ENCODE measurements around the gene COBLL1. TPM values are rescaled to one million over a fixed set of nuclear protein-coding genes. Genes with fewer than 3 reads are reported as not detected.

Gene COBLL1
- total RNA-seq, 1 donor, result 26.4 TPM

DNA sequence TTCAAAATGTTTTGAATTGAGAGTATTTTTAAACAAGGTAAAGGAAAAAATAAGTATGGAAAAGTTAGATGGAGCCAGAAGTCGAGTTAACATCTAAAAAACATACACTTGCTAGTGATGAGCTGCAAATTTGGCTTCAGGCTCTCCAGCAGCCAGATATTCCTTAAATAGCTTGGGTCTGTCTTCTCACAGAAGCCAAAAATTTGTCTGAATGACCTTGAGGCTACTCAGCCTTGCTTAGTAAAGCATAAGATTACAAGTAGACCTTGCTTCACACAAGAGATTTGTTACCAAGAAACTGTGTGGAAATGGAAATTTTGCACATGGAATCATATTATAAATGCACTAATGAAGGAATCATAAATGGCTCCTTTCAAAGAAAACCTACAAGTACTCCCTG, 179.6 kb downstream of the COBLL1 start:
- Histone ChIP-seq H3K4me1 (ENCODE audit: insufficient read depth, low read length) (no peaks in the 10 kb centered on the region), H3K27me3 (ENCODE audit: insufficient read depth, low read length) (no peaks in the 10 kb centered on the region), H3K9me3 (ENCODE audit: low read depth, low read length) (no peaks in the 10 kb centered on the region), H3K4me3 (ENCODE audit: low read length) (no peak overlapping the region)

DNA sequence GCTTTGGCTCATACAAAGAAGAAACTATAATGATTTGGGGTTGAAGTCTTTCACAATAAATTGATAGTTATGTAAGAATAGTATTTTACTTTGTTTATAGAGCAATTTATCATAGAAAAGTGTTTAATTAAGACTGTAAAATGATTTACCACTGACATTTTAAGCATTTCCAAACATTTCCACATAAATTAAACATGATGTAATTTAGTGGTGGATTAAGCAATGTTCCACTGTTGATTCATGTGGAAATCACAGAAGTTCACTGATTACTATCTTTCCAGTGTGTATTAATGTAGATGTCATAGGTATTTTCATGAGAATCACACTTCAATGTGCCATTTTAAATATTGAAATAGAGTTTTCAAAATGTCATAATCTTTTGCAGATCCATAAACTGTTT, 180.3 kb downstream of the COBLL1 start:
- H3K4me3 ChIP-seq (ENCODE audit: low read length), result no peak overlapping the region
- H3K9me3 ChIP-seq (ENCODE audit: low read depth, low read length), result no peaks in the 10 kb centered on the region
- no peaks in the 10 kb centered on the region for H3K27me3 ChIP-seq (ENCODE audit: insufficient read depth, low read length)
- H3K4me1 ChIP-seq (ENCODE audit: insufficient read depth, low read length), result no peaks in the 10 kb centered on the region

GRCh38 chr2:164657129-164657528, 184.5 kb downstream of the COBLL1 start:
- Histone ChIP-seq H3K27me3 (ENCODE audit: insufficient read depth, low read length) (no peaks in the 10 kb centered on the region), H3K4me3 (ENCODE audit: low read length) (no peak overlapping the region), H3K4me1 (ENCODE audit: insufficient read depth, low read length) (no peaks in the 10 kb centered on the region), H3K9me3 (ENCODE audit: low read depth, low read length) (no peaks in the 10 kb centered on the region)

DNA sequence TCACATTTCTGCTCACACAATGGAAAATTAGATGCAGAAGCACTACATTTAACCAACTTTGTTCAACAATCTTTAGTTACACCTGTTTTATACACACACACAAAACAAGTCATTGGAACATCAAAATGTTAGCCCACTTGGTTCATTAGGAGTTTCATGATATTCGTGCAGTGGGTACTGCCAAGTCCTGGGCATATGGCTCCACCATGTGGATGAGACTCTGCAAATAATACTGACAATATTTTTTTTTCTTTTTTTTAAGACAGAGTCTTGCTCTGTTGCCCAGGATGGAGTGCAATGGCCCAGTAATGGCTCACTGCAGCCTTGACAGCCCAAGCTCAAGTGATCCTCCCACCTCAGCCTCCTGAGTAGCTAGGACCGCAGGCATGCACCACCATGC, 185.9 kb downstream of the COBLL1 start:
- Histone ChIP-seq H3K4me3 (ENCODE audit: low read length) (no peak overlapping the region), H3K9me3 (ENCODE audit: low read depth, low read length) (peaks cover 5% of the 10 kb centered on the region), H3K4me1 (ENCODE audit: insufficient read depth, low read length) (no peaks in the 10 kb centered on the region), H3K27me3 (ENCODE audit: insufficient read depth, low read length) (no peaks in the 10 kb centered on the region)

DNA sequence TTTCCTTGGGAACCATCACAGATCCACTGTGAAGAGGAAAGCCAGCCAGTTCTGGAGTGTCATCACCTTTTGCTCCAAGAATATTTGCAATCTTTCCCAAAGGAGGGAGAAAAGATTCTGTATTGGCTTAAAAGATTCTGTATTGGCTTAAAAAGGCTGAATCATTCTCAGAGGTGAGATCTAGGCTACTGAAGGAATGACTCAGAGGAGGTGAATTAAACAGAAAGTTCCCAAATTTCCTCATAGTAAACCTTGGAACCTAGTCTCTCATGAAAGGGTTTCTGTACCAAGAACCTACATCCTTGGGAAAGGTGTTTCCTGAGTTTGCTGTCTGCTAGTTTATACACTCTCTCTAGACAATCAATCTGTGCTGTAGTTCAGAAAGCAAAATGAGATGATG, 186.3 kb downstream of the COBLL1 start:
- no peaks in the 10 kb centered on the region for H3K27me3 ChIP-seq (ENCODE audit: insufficient read depth, low read length)

GRCh38 chr2:164651361-164651760, 190.3 kb downstream of the COBLL1 start:
- Histone ChIP-seq H3K27me3 (ENCODE audit: insufficient read depth, low read length) (no peaks in the 10 kb centered on the region), H3K9me3 (ENCODE audit: low read depth, low read length) (peaks cover 34% of the 10 kb centered on the region)

More for the DNA sequence above, 186.3 kb downstream of the COBLL1 start:
- Histone ChIP-seq H3K9me3 (ENCODE audit: low read depth, low read length) (peaks cover 8% of the 10 kb centered on the region), H3K4me3 (ENCODE audit: low read length) (no peak overlapping the region), H3K4me1 (ENCODE audit: insufficient read depth, low read length) (no peaks in the 10 kb centered on the region)

GRCh38 chr2:164644036-164644700, 197.5 kb downstream of the COBLL1 start:
- Histone ChIP-seq H3K9me3 (ENCODE audit: low read depth, low read length) (peaks cover 14% of the 10 kb centered on the region), H3K27me3 (ENCODE audit: insufficient read depth, low read length) (no peaks in the 10 kb centered on the region), H3K4me1 (ENCODE audit: insufficient read depth, low read length) (no peaks in the 10 kb centered on the region), H3K4me3 (ENCODE audit: low read length) (no peak overlapping the region)

More at GRCh38 chr2:164651361-164651760, 190.3 kb downstream of the COBLL1 start:
- Histone ChIP-seq H3K4me3 (ENCODE audit: low read length) (no peak overlapping the region), H3K4me1 (ENCODE audit: insufficient read depth, low read length) (no peaks in the 10 kb centered on the region)

GRCh38 chr2:164642946-164643555, 198.6 kb downstream of the COBLL1 start:
- no peaks in the 10 kb centered on the region for H3K4me1 ChIP-seq (ENCODE audit: insufficient read depth, low read length)
- no peaks in the 10 kb centered on the region for H3K27me3 ChIP-seq (ENCODE audit: insufficient read depth, low read length)
- peaks cover 3% of the 10 kb centered on the region for H3K9me3 ChIP-seq (ENCODE audit: low read depth, low read length)
- H3K4me3 ChIP-seq (ENCODE audit: low read length), result no peak overlapping the region

DNA sequence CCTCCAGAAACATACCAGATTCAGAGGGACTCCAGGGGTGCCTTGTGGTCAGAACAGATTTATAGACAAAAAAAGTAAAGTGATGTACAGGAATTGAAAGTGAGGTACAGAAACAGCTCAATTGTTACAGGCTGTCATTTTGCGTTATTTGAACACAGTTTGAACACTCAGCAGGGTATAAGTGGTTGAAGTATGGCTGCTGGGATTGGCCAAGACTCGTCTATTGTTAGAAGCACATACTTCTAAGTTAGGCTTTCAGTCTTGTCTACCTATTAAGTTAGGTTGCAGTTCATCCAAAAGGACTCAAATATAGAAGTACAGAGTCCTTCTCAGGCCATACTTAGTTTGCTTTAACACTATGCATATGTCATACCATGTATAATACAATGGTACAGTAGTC, 199.4 kb downstream of the COBLL1 start:
- Histone ChIP-seq H3K4me1 (ENCODE audit: insufficient read depth, low read length) (no peaks in the 10 kb centered on the region), H3K9me3 (ENCODE audit: low read depth, low read length) (no peaks in the 10 kb centered on the region), H3K4me3 (ENCODE audit: low read length) (no peak overlapping the region), H3K27me3 (ENCODE audit: insufficient read depth, low read length) (no peaks in the 10 kb centered on the region)

Other genes starting within 250 kb of the COBLL1 start
- gene GRB14, start 220.3 kb downstream of the COBLL1 start, total RNA-seq, result 2.0 TPM
- 4.3 TPM for gene SLC38A11, start 113.7 kb upstream of the COBLL1 start, total RNA-seq